HCT116 (cell line): ENCODE results near the gene GALNT13. TPM values are rescaled to one million over a fixed set of nuclear protein-coding genes. Genes with fewer than 3 reads are reported as not detected.
A peak's percentile ranks its signal among the peaks of the same experiment; 100 is the strongest.

Experiments
- ATAC-seq: fragments of 200-7000 bp; cut with Tn5 transposase; 2 replicates; pipeline ENCODE4 v1.9.1; 2020; ENCODE audit warnings: mild to moderate bottlenecking, moderate library complexity
- BruUV-seq: library from RNA; stranded (reverse); fragments of 400-500 nt; replicated peaks from 2 replicates; lab custom pipeline; 2021; lab: Mats Ljungman, UMichigan
- CTCF ChIA-PET: fragments of 300-600 bp; sonication (Branson Sonifier 250); formaldehyde crosslinking; loops from one replicate; lab custom pipeline; 2021; ENCODE audit warnings: antibody characterized with exemption; lab: Charles Lee
- POLR2A ChIA-PET: fragments of 300-600, 350-600 bp; sonication (Branson Sonifier 250); formaldehyde crosslinking; loops from one replicate; lab custom pipeline; 2021; ENCODE audit warnings: antibody characterized with exemption; lab: Charles Lee
- RAD21 ChIA-PET, 2 experiments: fragments of 300-600 bp; sonication (Branson Sonifier 250); formaldehyde crosslinking; loops; one replicate each; lab custom pipeline; 2023; ENCODE audit warnings: low total read pairs in 2 of 2; ENCODE audit not compliant: uncharacterized antibody in 2 of 2, unreplicated experiment in 2 of 2, low non-redundant PET in 1 of 2; lab: Charles Lee
- DNase-seq: peaks from one replicate; pipeline ENCODE4 v3.0.0-alpha.2; 2010; ENCODE audit warnings: low read depth, low spot score
- H2AFZ ChIP-seq: fragments of 200-600 bp; shearing (Covaris generic), sonication (generic); 2 replicates; pipeline ENCODE4 v1.6.1; 2017; ENCODE audit warnings: low read depth, mixed run types, mixed read lengths, antibody characterized with exemption, low read length; ENCODE audit not compliant: poor library complexity, severe bottlenecking
- H3K27ac ChIP-seq: 2 replicates; pipeline ENCODE4 v1.5.1; 2012; ENCODE audit warnings: low read depth, low read length
- H3K27me3 ChIP-seq: fragments of 200-600 bp; sonication (generic); 2 replicates; pipeline ENCODE4 v1.6.1; 2016; ENCODE audit warnings: mixed run types, low read length, mixed read lengths; ENCODE audit not compliant: insufficient read depth
- H3K36me3 ChIP-seq, 2 experiments: fragments of 200-500 bp in 1 of 2; fragments of 200-600 bp in 1 of 2; sonication (Bioruptor generic) in 1 of 2; sonication (generic) in 1 of 2; 2 replicates each; pipeline versions ENCODE4 v1.5.1 to v1.6.1; 2014 to 2016; ENCODE audit warnings: low read length in 2 of 2, inconsistent platforms in 1 of 2, mixed read lengths in 1 of 2, mixed run types in 1 of 2; ENCODE audit not compliant: insufficient read depth in 2 of 2, control insufficient read depth in 1 of 2
- H3K4me1 ChIP-seq, 2 experiments: fragments of 200-600 bp in 1 of 2; sonication (generic) in 1 of 2; 2 replicates each; pipeline versions ENCODE4 v1.5.1 to v1.6.1; 2012 to 2017; ENCODE audit warnings: low read length in 2 of 2, inconsistent platforms in 1 of 2, mild to moderate bottlenecking in 1 of 2, mixed read lengths in 1 of 2, mixed run types in 1 of 2, moderate library complexity in 1 of 2; ENCODE audit not compliant: insufficient read depth in 2 of 2, control insufficient read depth in 1 of 2
- H3K4me2 ChIP-seq: fragments of 200-600 bp; sonication (generic); 2 replicates; pipeline ENCODE4 v1.6.1; 2017; ENCODE audit warnings: mixed run types, low read length, mixed read lengths
- H3K4me3 ChIP-seq, 2 experiments: fragments of 200-600 bp in 1 of 2; sonication (generic) in 1 of 2; replicated peaks in 1 of 2; 2 replicates each; pipeline ENCODE4 v1.5.1; 2011 to 2016; ENCODE audit warnings: low read length in 2 of 2, control low read depth in 1 of 2, low read depth in 1 of 2, mild to moderate bottlenecking in 1 of 2, mixed read lengths in 1 of 2, mixed run types in 1 of 2
- H3K79me2 ChIP-seq: fragments of 200-600 bp; sonication (generic); 2 replicates; pipeline ENCODE4 v1.6.1; 2017; ENCODE audit warnings: mild to moderate bottlenecking, mixed run types, low read length, moderate library complexity, mixed read lengths; ENCODE audit not compliant: insufficient read depth
- H3K9ac ChIP-seq: fragments of 200-600 bp; sonication (generic); 2 replicates; pipeline ENCODE4 v1.6.1; 2016; ENCODE audit warnings: low read length, mixed read lengths
- H3K9me2 ChIP-seq: fragments of 200-600 bp; sonication (generic), shearing (Covaris generic); 2 replicates; pipeline ENCODE4 v1.6.1; 2017; ENCODE audit warnings: mixed run types, mild to moderate bottlenecking, moderate library complexity; ENCODE audit not compliant: insufficient read depth
- H3K9me3 ChIP-seq, 2 experiments: fragments of 200-500 bp in 1 of 2; fragments of 200-600 bp in 1 of 2; sonication (Bioruptor generic) in 1 of 2; sonication (generic) in 1 of 2; 2 replicates each; pipeline ENCODE4 v1.6.1; 2014 to 2017; ENCODE audit warnings: low read length in 2 of 2, mixed read lengths in 2 of 2, inconsistent platforms in 1 of 2, low read depth in 1 of 2, mild to moderate bottlenecking in 1 of 2, mixed run types in 1 of 2, moderate library complexity in 1 of 2; ENCODE audit not compliant: control insufficient read depth in 1 of 2, insufficient read depth in 1 of 2
- H4K20me1 ChIP-seq: fragments of 200-600 bp; sonication (generic), shearing (Covaris generic); 2 replicates; pipeline ENCODE4 v1.6.1; 2017; ENCODE audit warnings: mixed run types, mild to moderate bottlenecking, moderate library complexity; ENCODE audit not compliant: insufficient read depth
- CBX3 ChIP-seq: IDR thresholded peaks from 2 replicates; pipeline ENCODE4 v1.6.1; 2012; ENCODE audit warnings: low read depth
- CEBPB ChIP-seq: IDR thresholded peaks from 2 replicates; pipeline ENCODE4 v1.6.1; 2012; ENCODE audit warnings: low read depth
- ELF1 ChIP-seq: IDR thresholded peaks from 2 replicates; pipeline ENCODE4 v1.6.1; 2012; ENCODE audit warnings: low read depth, borderline replicate concordance
- FOSL1 ChIP-seq: IDR thresholded peaks from 2 replicates; pipeline ENCODE4 v1.6.1; 2012; ENCODE audit warnings: low read depth
- POLR2A ChIP-seq: IDR thresholded peaks from 2 replicates; pipeline ENCODE4 v1.7.0; 2011; ENCODE audit warnings: borderline replicate concordance; ENCODE audit not compliant: insufficient read depth, insufficient read length; ENCODE audit errors: extremely low read depth
- RAD21 ChIP-seq: IDR thresholded peaks from 2 replicates; pipeline ENCODE4 v1.6.1; 2012; ENCODE audit warnings: low read depth, mild to moderate bottlenecking
- TCF7L2 ChIP-seq: IDR thresholded peaks from 2 replicates; pipeline ENCODE4 v1.7.0; 2011; ENCODE audit warnings: borderline replicate concordance, inconsistent platforms; ENCODE audit not compliant: insufficient read depth, insufficient read length; ENCODE audit errors: extremely low read depth
- YY1 ChIP-seq: IDR thresholded peaks from 2 replicates; pipeline ENCODE4 v1.6.1; 2011; ENCODE audit warnings: low read length, low read depth, moderate library complexity, mild to moderate bottlenecking; ENCODE audit not compliant: insufficient replicate concordance; ENCODE audit errors: extremely low read depth
- ZNF274 ChIP-seq: fragments of 200-500 bp; sonication (Bioruptor generic); IDR thresholded peaks from 2 replicates; pipeline ENCODE4 v1.6.1; 2014; ENCODE audit warnings: mild to moderate bottlenecking, low read depth, low read length, inconsistent platforms
- intact Hi-C: fragments of 100-400 bp; cut with micrococcal nuclease; formaldehyde crosslinking; loops from 2 replicates; pipeline ENCODE4 v1.10.0; 2022
- total RNA-seq: library from RNA; stranded (reverse); gene quantifications from one replicate; pipeline ENCODE4 v1.2.1, GENCODE V29; 2021; ENCODE audit not compliant: unreplicated experiment
- TF ChIP-seq, protein P1 (sequence below): IDR thresholded peaks from 2 replicates; pipeline ENCODE4 v1.6.1; 2011; ENCODE audit warnings: mild to moderate bottlenecking, low read length, moderate library complexity; ENCODE audit not compliant: insufficient replicate concordance; ENCODE audit errors: extremely low read depth
- TF ChIP-seq, protein P2 (sequence below): IDR thresholded peaks from 2 replicates; pipeline ENCODE4 v1.6.1; 2012
- TF ChIP-seq, protein P3 (sequence below): IDR thresholded peaks from 2 replicates; pipeline ENCODE4 v1.6.1; 2012
- TF ChIP-seq, protein P4 (sequence below), 3 experiments: fragments of 200-600 bp in 1 of 3; sonication (generic) in 1 of 3; IDR thresholded peaks in 2 of 3; conservative IDR thresholded peaks in 1 of 3; 2 replicates each; pipeline ENCODE4 v1.5.1; 2012 to 2017; ENCODE audit warnings: low read depth in 2 of 3, low read length in 2 of 3, antibody characterized with exemption in 1 of 3, borderline replicate concordance in 1 of 3, control low read depth in 1 of 3, mild to moderate bottlenecking in 1 of 3, mixed read lengths in 1 of 3, mixed run types in 1 of 3, moderate library complexity in 1 of 3; ENCODE audit not compliant: insufficient read depth in 1 of 3
- TF ChIP-seq, protein P5 (sequence below): IDR thresholded peaks from 2 replicates; pipeline ENCODE4 v1.6.1; 2012; ENCODE audit warnings: low read depth

GALNT13 gene
- total RNA-seq, 1 experiment from 2014 or later: 0.44 TPM

DNA sequence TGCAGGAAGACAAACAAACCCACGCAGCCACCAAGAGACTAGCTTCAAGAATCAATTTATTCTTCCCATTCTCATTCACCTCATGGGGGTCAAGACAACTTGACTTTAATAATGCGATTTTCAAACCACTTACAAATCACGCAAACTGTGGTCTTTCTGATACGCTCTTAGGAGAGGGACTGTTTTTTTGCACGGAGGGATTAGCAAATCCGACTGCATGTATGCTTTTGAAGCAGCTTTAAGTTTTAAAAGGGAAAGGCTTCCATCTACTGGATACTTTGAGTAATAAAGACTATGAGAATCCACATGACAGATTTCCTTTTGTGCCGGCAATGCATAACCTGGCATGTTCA lies 503.8 kb downstream of the GALNT13 start:
- H3K4me2 ChIP-seq: no peak overlapping the region
- ChIA-PET CTCF (interaction anchor here (1.2 to 2.3 kb wide), 8 partner anchors 180 to 1515 kb away, joined by 3 to 11 read pairs (median 5); no protein-coding TSS in a partner anchor), RAD21 (no interaction called here), POLR2A (no interaction called here)
- peak; percentile 80 for ATAC-seq
- no peaks in the 10 kb centered on the region for H4K20me1 ChIP-seq
- H3K27me3 ChIP-seq: no peaks in the 10 kb centered on the region
- no peaks in the 10 kb centered on the region for H3K9me2 ChIP-seq
- no TSS peak for BruUV-seq
- intact Hi-C loops: loop anchor here (1.0 to 10.0 kb wide), 7 partner anchors 503 to 1621 kb away; partner anchors contain the start of genes GALNT13 and RPRM
- H2AFZ ChIP-seq: peak overlapping the region; percentile 24
- no peak overlapping the region for H3K9ac ChIP-seq
- TF ChIP-seq FOSL1 (no peak), ZNF274 (no peak), POLR2A (no peak), CBX3 (no peak), CEBPB (no peak), YY1 (no peak), ELF1 (no peak), RAD21 (peak; percentile 74), TCF7L2 (no peak)
- TF ChIP-seq, protein P1, sequence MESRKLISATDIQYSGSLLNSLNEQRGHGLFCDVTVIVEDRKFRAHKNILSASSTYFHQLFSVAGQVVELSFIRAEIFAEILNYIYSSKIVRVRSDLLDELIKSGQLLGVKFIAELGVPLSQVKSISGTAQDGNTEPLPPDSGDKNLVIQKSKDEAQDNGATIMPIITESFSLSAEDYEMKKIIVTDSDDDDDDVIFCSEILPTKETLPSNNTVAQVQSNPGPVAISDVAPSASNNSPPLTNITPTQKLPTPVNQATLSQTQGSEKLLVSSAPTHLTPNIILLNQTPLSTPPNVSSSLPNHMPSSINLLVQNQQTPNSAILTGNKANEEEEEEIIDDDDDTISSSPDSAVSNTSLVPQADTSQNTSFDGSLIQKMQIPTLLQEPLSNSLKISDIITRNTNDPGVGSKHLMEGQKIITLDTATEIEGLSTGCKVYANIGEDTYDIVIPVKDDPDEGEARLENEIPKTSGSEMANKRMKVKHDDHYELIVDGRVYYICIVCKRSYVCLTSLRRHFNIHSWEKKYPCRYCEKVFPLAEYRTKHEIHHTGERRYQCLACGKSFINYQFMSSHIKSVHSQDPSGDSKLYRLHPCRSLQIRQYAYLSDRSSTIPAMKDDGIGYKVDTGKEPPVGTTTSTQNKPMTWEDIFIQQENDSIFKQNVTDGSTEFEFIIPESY: no peak
- TF ChIP-seq, protein P2, sequence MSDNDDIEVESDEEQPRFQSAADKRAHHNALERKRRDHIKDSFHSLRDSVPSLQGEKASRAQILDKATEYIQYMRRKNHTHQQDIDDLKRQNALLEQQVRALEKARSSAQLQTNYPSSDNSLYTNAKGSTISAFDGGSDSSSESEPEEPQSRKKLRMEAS: no peak
- TF ChIP-seq, protein P3, sequence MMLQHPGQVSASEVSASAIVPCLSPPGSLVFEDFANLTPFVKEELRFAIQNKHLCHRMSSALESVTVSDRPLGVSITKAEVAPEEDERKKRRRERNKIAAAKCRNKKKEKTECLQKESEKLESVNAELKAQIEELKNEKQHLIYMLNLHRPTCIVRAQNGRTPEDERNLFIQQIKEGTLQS: no peak
- TF ChIP-seq, protein P4, sequence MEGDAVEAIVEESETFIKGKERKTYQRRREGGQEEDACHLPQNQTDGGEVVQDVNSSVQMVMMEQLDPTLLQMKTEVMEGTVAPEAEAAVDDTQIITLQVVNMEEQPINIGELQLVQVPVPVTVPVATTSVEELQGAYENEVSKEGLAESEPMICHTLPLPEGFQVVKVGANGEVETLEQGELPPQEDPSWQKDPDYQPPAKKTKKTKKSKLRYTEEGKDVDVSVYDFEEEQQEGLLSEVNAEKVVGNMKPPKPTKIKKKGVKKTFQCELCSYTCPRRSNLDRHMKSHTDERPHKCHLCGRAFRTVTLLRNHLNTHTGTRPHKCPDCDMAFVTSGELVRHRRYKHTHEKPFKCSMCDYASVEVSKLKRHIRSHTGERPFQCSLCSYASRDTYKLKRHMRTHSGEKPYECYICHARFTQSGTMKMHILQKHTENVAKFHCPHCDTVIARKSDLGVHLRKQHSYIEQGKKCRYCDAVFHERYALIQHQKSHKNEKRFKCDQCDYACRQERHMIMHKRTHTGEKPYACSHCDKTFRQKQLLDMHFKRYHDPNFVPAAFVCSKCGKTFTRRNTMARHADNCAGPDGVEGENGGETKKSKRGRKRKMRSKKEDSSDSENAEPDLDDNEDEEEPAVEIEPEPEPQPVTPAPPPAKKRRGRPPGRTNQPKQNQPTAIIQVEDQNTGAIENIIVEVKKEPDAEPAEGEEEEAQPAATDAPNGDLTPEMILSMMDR (IDR thresholded peaks at IDR 0.05 in 2 of 3, conservative IDR thresholded peaks at IDR 0.05 in 1 of 3; ENCODE audit: borderline replicate concordance in 1 of 3, insufficient read depth in 1 of 3, low read depth in 2 of 3, low read length in 2 of 3): peak; percentile 25 to 58 (median 48); a peak in 4 of 6 replicates
- TF ChIP-seq, protein P5, sequence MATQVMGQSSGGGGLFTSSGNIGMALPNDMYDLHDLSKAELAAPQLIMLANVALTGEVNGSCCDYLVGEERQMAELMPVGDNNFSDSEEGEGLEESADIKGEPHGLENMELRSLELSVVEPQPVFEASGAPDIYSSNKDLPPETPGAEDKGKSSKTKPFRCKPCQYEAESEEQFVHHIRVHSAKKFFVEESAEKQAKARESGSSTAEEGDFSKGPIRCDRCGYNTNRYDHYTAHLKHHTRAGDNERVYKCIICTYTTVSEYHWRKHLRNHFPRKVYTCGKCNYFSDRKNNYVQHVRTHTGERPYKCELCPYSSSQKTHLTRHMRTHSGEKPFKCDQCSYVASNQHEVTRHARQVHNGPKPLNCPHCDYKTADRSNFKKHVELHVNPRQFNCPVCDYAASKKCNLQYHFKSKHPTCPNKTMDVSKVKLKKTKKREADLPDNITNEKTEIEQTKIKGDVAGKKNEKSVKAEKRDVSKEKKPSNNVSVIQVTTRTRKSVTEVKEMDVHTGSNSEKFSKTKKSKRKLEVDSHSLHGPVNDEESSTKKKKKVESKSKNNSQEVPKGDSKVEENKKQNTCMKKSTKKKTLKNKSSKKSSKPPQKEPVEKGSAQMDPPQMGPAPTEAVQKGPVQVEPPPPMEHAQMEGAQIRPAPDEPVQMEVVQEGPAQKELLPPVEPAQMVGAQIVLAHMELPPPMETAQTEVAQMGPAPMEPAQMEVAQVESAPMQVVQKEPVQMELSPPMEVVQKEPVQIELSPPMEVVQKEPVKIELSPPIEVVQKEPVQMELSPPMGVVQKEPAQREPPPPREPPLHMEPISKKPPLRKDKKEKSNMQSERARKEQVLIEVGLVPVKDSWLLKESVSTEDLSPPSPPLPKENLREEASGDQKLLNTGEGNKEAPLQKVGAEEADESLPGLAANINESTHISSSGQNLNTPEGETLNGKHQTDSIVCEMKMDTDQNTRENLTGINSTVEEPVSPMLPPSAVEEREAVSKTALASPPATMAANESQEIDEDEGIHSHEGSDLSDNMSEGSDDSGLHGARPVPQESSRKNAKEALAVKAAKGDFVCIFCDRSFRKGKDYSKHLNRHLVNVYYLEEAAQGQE: no peak
- H3K9me3 ChIP-seq: no peaks in the 10 kb centered on the region
- no peak overlapping the region for H3K27ac ChIP-seq
- no peaks in the 10 kb centered on the region for H3K4me1 ChIP-seq
- no peaks in the 10 kb centered on the region for H3K36me3 ChIP-seq
- H3K4me3 ChIP-seq: no peak overlapping the region
- peak; percentile 56 for DNase-seq
- no peaks in the 10 kb centered on the region for H3K79me2 ChIP-seq
